ENCODE measurements around the gene SLC44A1. TPM values are rescaled to one million over a fixed set of nuclear protein-coding genes. Genes with fewer than 3 reads are reported as not detected.

SLC44A1 gene
- total RNA-seq, 6 experiments from 2014 or later, result 46.6 to 66.3 (median 56.0) TPM

DNA sequence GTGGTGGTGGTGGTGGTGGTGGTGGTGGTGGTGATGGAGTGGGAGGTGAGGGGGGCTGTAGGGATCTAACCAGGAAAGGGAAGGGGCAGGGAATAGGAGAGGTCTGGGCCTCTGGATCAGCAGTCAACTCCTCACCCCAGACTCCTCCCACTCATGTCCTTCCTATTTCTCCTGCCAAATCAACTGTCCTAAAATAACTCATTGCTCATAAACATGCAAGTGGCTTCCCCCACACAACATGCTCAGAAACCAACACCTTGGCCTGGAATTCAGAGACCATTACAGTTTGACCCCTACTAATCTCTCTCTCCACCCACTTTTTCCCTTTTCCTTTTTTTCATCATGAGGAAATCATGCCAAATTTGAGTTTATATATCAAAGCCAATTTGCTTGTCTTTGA lies 195.0 kb downstream of the SLC44A1 start:
- Mint-ChIP-seq H3K9me3 (no peaks in the 10 kb centered on the region), H3K4me1 (ENCODE audit: low read depth) (peaks cover 42% of the 10 kb centered on the region), H3K27me3 (ENCODE audit: insufficient read depth) (no peaks in the 10 kb centered on the region), H3K4me3 (no peak overlapping the region), H3K27ac (no peak overlapping the region), H3K36me3 (ENCODE audit: low read depth) (peaks cover 6% of the 10 kb centered on the region)
- TF ChIP-seq, protein P1, sequence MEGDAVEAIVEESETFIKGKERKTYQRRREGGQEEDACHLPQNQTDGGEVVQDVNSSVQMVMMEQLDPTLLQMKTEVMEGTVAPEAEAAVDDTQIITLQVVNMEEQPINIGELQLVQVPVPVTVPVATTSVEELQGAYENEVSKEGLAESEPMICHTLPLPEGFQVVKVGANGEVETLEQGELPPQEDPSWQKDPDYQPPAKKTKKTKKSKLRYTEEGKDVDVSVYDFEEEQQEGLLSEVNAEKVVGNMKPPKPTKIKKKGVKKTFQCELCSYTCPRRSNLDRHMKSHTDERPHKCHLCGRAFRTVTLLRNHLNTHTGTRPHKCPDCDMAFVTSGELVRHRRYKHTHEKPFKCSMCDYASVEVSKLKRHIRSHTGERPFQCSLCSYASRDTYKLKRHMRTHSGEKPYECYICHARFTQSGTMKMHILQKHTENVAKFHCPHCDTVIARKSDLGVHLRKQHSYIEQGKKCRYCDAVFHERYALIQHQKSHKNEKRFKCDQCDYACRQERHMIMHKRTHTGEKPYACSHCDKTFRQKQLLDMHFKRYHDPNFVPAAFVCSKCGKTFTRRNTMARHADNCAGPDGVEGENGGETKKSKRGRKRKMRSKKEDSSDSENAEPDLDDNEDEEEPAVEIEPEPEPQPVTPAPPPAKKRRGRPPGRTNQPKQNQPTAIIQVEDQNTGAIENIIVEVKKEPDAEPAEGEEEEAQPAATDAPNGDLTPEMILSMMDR (IDR thresholded peaks at IDR 0.05), result no peak
- DNase-seq, result no peak

DNA sequence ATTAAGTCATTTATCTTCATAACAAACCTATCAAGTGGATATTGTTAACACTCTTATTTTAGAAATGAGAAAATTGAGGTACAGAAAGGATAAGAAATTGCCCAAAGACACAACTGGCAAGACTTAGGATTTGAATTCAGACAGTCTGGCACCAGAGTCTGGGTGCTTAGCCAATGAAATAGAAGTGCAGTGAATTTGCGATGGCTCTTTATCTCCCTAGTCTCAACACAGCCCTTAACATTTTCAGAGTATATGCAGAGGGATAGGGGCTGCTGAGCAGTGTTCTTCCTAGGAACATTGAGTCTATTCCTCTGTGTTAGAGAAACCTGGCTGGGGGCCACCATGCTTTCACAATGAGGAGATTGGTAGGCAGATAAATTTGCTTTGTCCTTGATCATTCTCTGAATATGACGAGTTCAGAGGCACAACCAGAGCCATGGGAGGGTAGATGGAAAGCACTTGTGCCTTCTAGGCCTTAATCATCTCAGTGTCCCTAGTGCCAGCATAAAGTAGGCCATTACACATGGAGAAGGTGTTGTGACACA lies 197.2 kb downstream of the SLC44A1 start:
- Mint-ChIP-seq H3K4me3 (no peak overlapping the region), H3K4me1 (ENCODE audit: low read depth) (peaks cover 57% of the 10 kb centered on the region), H3K27ac (no peak overlapping the region), H3K9me3 (no peaks in the 10 kb centered on the region), H3K27me3 (ENCODE audit: insufficient read depth) (no peaks in the 10 kb centered on the region), H3K36me3 (ENCODE audit: low read depth) (no peaks in the 10 kb centered on the region)
- no peak for DNase-seq
- TF ChIP-seq, protein P1 (IDR thresholded peaks at IDR 0.05), result no peak

DNA sequence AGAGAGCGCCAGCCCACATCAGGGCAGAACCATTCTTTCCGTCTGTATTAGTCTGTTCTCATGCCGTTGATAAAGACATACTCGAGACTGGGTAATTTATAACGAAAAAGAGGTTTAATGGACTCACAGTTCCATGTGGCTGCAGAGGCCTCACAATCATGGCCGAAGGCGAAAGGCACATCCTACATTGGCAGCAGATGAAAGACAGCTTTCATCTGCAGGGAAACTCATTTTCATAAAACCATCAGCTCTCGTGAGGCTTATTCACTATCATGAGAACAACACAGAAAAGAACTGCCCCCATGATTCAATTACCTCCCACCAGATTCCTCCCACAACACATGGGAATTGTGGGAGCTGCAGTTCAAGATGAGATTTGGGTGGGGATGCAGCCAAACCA lies 198.7 kb downstream of the SLC44A1 start:
- no peaks in the 10 kb centered on the region for H3K9me3 Mint-ChIP-seq
- no peaks in the 10 kb centered on the region for H3K36me3 Mint-ChIP-seq (ENCODE audit: low read depth)
- H3K4me1 Mint-ChIP-seq (ENCODE audit: low read depth), result peaks cover 58% of the 10 kb centered on the region
- no peak overlapping the region for H3K27ac Mint-ChIP-seq
- no peaks in the 10 kb centered on the region for H3K27me3 Mint-ChIP-seq (ENCODE audit: insufficient read depth)
- H3K4me3 Mint-ChIP-seq, result no peak overlapping the region
- TF ChIP-seq, protein P1 (IDR thresholded peaks at IDR 0.05), result no peak
- DNase-seq, result no peak

DNA sequence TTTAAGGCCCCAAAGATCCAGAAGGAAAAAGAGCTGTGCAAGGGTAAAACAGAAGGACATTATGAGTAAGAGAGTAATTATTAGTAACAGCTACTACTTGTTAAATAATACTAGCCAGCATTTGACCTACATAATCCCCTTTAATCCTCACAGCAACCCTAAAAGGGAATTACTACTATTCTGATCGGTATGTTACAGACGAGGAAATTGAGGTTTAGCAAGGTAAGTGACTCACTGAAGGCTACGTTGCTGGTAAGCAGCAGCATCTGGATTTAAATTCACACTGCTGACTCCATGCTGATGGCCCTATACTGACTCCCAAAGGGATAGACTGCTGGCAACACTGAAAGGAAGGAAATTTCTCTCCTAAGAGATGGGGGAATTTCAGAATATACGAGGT lies 199.7 kb downstream of the SLC44A1 start:
- peak; percentile 55 for DNase-seq

DNA sequence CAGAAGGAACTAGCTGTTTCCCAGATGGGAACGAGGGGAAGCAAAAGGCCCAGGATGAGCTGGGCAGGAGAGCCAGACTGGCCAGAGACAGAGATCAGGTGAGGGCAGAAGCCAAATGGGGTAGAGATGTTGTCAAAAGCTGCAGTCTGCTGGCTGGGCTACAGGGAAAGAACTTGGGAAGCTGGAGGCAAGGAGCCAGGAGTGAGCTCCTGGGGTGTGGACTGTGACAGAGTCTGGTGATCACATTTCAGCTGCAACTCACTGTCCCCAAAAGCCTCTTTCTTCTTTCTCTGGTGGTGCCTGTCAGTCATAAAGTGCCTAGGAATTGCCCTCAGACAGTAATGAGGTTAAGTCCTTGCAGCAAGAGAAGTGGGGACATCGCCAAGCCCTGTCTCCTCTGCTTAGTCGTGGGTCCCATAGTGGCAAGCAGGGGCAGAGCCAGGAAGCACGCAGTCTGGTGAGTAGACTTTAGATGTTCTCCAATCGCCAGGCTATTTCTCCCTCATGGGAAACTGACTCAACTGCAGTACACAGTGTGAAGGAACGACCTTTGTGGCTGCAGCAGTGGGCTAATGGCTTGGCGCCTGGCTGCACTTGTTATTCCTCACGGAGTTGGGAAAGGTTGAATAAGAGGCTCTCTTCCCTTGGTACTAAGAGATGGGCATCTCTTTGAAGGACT lies 200.9 kb downstream of the SLC44A1 start:
- H3K4me1 Mint-ChIP-seq (ENCODE audit: low read depth), result peaks cover 53% of the 10 kb centered on the region
- H3K9me3 Mint-ChIP-seq, result no peaks in the 10 kb centered on the region
- TF ChIP-seq, protein P1 (IDR thresholded peaks at IDR 0.05), result no peak
- no peak overlapping the region for H3K27ac Mint-ChIP-seq
- no peaks in the 10 kb centered on the region for H3K36me3 Mint-ChIP-seq (ENCODE audit: low read depth)
- H3K27me3 Mint-ChIP-seq (ENCODE audit: insufficient read depth), result no peaks in the 10 kb centered on the region
- no peak overlapping the region for H3K4me3 Mint-ChIP-seq
- no peak for DNase-seq

More for the DNA sequence above, 199.7 kb downstream of the SLC44A1 start:
- H3K9me3 Mint-ChIP-seq, result no peaks in the 10 kb centered on the region
- H3K36me3 Mint-ChIP-seq (ENCODE audit: low read depth), result no peaks in the 10 kb centered on the region
- H3K4me1 Mint-ChIP-seq (ENCODE audit: low read depth), result peaks cover 51% of the 10 kb centered on the region
- TF ChIP-seq, protein P1 (IDR thresholded peaks at IDR 0.05), result no peak
- H3K27ac Mint-ChIP-seq, result no peak overlapping the region
- no peaks in the 10 kb centered on the region for H3K27me3 Mint-ChIP-seq (ENCODE audit: insufficient read depth)
- no peak overlapping the region for H3K4me3 Mint-ChIP-seq

All from HFFc6 (cell line).